HG03571 (cell line): ENCODE measurements around the gene INSR.

Experiments
- ATAC-seq: cut with Tn5 transposase; IDR thresholded peaks from one replicate; pipeline ENCODE4 v1.9.1; 2021; ENCODE audit not compliant: unreplicated experiment

The INSR gene

DNA sequence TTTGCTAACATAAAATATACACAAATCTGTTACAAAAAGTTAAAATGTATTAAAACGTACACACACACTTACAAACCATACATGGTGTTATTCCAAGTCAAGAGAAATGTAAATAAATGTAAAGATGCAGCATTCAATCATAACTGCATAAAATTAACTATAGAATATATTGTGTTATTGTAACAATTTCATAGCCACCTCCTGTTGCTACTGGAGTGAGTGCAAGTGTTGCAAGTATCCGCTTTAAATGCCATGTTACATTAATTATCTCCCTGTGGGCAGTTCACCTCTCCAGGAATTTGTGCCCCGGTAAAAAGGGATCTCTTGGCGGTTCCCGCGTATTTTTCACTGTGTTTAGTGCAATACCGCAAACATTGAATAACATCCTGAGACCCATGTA is 3.5 kb upstream of the INSR start:
- no peak for ATAC-seq

DNA sequence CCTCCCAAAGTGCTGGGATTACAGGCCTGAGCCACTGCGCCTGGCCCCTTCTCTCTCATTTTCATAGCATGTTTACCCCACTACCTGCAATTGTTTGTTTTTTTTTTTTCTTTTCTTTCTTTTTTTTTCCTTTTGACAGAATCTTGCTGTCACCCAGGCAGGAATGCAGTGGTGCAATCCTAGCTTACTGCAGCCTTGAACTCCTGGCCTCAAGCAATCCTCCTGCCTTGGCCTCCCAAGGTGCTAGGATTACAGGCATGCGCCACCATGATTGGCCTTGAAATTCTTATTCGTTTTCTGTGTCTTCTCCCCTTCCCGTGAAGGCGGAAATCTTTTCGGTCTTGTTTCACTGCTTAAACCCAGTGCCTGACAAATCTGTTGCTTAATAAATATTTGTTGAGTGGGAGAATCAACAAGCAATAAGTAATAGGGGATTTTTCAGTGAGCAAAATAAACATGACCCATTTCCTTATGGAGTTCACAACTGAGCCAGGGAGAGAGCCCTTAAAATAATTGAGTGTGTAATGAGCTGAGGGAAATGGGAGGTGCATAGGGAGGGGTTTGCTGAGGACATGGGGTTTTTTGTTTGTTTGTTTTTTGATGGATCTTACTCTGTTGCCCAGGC is 1.8 kb upstream of the INSR start:
- no peak for ATAC-seq

DNA sequence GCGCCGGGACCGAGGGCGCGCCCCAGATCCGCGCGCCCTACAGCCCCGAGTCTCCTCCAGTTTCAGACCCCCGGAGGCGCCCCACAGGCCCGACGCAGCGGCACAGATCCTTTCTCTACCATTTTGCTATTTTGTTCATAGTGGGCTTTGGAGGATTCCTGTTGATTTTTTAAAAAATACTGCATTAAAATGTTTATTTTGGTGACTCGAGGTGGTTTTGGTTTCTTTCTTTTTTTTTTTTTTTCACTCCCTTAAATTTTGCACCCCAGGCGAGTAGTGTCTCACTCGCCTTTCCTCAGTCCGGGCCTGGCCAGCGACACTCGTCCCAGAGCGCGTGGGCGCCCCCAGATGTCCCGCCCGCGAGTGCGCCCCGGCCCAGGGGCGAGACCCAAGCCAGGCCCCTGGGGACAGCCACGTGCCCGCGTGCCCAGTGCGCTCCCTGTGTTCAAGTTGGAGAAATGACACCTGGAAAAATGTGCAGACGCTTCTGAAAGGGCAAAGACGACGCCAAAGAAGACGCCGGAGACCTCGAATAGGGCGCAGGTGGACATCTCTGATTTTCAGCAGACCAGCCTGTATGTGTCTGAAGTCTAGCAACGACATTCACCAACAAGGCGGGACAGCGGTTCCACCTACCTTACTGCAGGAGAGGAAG is 471 bp upstream of the INSR start:
- ATAC-seq, result no peak

DNA sequence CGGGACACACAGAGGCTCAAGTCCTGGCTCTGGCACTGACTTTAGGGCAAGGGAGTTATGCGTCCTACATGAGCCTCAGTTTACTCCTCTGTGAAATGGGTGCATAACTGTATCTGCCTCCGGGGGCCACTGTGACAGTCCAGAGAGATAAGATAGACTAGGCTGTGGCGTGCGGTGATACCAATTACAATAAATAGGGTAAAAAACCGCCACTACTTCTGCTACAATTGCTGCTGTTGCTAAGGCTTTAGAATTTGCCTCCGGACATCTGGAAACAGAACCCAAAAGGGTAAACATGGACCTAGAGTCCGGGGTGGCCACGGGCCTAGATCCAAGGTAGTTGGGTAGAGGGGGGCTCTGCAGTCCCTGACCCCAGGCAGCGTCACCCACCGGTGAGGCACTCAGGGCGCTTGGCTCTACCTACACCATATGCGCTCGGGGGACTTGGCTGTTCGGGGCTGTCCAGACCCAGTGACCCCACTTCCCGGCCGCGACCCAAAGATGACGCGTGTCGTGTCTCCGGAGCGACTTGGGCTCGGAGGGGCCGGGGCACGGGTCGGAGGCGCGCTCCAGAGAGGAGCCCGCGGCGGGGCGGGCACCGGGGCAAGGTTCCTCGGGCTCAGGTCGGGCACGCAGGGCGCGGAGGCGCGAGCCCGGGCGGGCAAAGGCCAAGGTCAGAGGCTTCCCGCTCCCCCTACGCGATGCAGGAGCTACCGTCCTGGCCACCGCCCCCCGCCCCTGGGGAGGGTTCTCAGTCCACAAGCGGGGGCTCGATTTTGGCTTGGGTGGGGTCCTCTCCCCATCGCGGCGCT is 1.1 kb downstream of the INSR start:
- ATAC-seq, result no peak

DNA sequence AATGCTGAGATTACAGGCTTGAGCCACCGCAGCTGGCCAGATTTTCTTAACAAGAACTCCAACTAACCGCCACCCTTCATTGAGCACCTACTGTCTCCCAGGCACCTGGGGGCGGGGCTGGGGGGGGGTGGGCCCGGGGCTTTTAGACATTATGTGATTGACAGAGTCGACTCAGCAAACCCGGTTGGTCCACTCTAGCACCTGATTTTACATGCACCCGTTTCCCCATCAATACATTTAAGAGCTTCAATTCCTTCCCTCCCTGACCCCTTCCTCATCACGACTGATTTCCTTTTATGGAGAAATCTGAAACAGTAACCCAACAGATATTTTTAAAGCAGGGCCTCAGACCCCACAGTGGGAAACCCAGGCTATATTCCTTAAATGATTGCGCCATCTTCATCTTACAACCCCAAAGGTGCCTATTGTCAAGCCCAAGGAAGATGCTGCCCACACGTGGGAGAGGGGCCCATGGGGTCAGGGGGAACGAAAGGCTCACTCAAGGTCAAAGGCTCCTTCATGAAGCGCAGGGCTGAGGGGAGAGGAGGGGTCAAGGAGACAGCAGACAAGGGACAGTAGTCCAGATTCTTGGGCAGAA is 1.8 kb downstream of the INSR start:
- ATAC-seq, result no peak

DNA sequence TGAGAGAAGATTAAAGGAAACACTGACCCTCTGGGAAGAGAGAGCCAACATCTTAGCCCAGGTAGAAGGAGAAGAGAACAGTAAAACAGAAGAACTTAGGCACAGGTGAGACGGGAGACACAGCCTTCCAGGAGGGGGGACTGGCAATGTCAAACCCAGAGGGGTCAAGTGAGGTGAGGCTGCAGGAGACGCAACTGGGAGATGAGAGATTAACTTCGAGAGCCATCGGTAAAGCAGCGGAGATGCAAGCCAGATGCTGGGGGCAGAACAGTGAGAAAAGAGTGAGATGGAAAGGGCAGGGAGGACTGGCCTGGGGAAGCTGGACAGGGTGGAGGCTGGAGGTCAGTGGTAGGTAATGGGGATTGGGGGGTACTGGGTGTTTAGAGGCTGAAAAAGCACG is 5.2 kb downstream of the INSR start:
- ATAC-seq, result no peak

DNA sequence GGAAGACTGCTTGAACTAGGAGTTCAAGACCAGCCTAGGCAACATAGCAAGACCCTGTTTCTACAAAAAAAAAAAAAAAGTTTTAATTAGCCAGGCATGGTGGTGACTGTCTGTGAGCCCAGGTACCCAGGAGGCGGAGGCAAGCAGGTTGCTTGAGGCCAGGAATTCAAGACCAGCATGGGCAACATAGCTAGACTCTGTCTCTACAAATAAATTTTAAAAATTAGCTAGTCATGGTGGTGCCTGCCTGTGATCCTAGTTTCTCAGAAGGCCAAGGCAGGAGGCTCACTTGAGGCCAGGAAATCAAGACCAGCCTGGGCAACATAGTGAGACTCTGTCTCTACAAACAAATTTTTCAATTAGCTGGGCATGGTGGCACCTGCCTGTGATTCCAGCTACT is 6.1 kb downstream of the INSR start:
- no peak for ATAC-seq

DNA sequence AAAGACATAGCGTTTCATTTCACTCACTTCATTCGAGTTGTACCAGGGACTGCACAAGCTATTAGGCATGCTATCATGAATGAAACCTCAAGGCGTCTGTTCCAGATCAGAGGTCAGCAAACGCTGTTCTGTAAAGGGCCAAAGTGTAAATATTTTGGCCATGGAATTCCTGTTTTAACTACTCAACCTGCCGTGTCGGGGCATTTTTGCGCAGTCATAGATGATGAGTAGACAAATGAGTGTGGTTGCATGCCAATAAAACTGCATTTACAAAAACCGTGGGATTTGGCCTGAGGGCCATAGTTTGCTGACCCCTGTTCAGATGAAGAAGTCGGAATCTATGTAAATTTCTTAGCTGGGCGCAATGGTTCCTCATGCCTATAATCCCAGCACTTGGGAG is 6.5 kb downstream of the INSR start:
- no peak for ATAC-seq

DNA sequence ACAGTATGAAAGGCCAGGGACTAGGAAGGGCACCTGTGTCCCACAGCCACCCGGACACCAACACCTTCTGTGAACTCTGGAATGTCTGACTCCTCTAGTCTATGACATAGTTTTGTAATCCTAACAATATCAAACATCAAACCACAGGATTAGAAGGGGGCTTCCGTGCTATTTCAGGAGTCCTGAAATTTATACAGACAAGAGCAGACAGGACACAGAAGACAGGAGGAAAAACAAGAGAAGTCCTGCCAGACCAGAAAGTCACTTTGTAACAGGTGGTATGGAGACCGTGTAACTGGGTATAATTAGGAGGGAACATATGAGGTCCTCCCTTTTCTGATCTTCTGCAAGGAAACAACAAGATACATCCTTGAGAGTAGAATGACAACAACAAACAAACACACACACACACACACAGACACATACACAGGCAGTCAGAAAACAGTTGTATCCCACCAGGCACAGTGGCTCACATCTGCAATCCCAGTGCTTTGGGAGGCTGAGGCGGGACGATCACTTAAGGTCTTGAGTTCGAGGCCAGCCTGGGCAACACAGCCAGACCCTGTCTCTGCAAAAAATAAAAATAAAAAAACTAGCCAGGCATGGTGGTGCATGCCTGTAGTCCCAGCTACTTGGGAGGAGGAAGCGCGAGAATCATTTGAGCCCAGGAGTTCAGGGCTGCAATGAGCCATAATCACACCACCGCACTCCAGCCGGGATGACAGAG is 13.1 kb downstream of the INSR start:
- ATAC-seq, result no peak

DNA sequence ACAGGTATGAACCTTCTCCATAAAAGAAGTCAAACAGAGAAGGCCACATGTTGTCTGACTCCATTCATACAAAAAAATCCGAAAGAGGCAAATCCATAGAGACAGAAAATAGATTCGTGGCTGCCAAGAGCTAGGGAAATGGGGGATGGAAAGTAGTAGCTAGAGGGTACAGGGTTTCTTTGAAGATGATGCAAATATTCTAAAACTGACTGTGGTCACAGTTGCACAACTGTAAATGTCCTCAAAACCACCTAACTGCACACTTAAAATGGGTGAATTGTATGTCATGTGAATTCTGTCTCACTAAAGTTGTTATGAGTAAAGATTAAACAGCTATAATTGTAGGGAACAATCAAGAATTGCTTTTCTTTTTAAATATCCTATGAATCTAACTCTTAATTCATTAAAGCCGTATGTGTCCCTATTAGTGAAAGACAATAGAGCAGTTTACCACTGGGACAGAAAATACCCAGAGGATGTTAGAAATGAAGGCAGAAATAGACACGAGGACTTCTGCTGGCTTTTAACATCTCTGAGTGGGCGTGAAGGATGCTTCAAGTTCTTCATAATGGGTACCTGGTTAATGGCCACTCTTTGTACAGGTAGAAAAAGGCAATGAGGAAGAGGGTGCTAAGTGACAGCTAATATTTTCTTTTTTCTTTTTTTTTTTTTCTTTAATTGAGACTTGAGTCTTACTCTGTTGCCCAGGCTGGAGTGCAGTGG is 21.2 kb downstream of the INSR start:
- no peak for ATAC-seq

DNA sequence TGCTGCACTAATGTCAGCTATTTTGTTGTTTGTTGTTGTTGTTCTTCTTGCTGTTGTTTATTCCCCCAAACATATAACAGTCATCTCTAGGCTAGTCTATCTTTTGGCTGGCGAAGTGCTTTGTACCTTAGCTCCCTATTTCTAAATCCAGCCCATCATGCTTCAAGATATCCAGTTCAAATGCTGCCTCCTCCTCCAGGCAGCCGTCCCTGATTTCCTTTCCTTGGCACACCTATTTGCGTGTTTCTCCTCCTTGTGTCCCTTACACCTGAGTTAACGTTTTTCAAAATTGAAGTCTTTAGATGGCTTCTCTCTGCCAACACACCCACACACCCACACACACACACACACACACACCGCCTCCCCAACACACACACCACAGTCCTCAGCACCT is 25.5 kb downstream of the INSR start:
- ATAC-seq, result no peak

DNA sequence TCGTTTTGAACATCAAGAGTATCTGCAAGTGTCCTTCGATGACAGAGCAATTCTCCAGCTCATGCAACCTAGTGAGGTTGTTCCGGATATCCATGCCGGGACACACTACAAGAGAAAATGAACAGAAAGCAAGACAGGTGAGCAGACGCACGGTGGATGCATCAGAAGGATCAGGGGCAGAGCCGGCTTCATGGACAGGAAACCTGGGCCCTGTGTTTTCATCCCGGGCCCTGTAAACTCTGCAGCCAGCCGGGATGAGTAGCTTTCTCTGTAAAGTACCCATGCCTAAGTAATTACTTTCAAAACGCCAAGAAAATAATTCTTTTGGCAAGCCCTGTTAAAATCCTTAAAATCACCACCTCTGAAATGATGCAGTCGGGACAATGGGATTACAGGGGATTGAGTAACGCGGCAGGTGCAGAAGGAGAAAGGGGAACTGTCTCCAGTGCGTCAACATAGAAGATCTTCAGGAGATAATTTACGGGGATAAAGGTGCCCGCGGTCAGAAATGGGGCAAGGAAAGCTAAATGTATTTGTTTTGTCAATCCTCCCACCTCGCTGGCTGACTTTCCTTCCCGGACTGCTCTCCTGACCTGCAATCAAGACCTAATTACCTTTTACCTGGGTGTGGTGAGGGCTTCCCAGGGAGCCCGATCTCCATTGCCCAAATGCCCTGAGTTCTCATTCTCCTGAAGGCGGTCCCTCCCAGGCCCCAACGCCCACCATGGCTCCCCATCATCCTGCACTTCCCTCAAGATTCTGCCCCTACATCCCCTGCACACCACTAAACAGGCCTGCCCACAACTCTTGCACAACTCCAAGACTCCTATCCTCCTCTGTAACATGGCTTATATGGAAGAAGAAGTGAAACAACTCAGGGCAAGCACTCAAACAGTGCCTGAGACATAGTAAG is 26.2 kb downstream of the INSR start:
- no peak for ATAC-seq

DNA sequence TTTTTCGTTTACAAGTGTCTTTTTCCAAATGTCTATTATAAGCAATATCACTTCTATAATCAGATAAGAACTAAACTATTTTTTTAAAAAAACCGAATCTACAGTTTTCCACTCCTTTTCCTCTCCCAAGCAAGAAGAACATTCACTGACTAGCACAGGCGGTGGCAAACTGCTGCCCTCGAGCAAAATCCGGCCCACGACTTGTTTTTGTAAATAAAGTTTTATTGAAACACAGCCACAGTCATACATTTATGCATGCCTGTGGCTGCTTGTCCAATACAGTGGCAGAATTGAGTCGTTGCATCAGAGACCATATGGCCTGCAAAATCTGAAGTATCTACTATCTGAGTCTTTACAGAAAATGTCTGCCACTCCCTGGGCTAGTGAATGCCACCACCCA is 27.4 kb downstream of the INSR start:
- no peak for ATAC-seq

DNA sequence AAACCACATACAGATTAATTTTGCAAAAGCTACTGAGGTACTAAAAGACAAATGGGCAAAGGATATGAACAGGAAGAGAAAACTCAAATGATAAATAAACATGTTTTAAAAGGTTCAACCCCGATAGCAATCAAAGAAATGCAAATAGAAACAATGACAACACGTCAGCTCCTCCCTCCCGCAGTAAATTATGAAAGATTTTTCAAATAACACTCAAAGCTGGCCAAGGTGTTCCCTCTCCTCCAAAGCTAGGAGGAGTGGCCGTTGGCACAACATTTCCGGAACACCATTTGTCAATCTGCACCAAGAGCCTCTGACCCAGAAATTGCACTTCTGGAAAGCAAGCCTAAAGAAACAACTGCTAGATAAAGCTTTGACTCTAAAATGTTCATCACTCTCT is 28.3 kb downstream of the INSR start:
- ATAC-seq, result no peak

DNA sequence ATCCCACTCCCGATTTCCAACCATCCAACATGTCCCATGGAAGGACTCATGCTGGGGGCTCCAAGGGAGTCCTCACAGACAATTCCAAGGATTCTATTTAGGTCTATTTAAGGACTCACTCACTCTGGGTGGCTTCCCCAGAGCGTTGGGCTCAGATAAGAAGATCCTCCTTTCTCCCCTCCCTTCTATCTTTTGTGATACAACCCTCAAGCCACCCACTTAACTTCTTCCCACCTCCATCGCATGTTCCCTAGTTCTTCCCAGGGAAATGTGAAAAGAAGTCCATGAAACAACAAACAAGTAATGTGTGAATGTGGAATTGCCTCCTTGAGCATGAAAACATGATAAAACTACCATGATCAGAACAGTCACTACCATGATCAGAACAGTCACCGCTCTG is 29.4 kb downstream of the INSR start:
- no peak for ATAC-seq

DNA sequence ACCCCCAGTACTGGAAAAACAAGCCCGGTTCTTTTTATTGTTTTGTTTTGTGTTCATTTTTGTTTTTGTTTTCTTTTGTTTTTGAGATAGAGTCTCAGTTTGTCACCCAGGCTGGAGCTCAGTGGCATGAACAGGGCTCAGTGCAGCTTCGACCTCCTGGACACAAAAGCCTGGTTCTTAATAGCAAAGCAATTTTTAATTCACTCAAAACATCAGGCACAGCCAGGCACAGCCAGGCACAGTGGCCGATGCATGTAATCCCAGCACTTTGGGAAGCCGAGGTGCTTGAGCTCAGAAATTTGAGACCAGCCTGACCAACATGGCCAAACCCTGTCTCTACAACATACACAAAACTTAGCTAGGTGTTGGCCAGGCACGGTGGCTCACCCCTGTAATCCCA is 30.7 kb downstream of the INSR start:
- ATAC-seq, result no peak

DNA sequence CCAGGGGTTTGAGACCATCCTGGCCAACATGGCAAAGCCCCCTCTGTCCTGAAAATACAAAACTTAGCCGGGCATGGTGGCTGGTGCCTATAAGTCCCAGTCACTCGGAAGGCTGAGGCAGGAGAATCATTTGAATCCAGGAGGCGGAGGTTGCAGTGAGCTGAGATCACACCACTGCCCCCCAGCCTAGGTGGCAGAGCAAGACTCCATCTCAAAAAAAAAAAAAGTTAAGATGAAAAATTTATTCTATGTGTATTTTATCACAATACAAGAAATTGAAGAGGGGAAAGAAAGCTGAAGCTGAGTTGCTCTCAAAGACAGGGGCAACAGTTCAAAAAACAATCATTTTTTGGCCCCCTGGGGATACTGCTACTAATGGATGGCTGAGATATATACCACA is 31.1 kb downstream of the INSR start:
- ATAC-seq, result no peak

DNA sequence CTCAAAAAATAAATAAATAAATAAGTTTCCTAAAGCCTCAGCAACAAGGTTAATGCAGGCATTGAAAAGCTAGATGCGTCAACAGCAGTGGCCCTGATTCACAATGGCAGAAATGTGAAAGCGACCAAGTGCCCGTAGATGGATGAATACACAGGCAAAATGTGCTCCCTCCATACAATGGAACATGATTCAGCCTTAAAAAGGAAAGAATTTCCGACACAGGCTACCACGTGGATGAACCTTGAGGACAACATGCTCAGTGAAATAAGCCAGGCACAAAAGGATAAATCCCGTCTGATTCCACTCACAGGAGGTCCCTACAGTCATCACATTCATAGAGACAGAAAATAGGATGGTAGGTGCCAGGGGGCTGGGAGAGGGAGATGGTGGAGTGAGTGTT is 31.7 kb downstream of the INSR start:
- no peak for ATAC-seq

DNA sequence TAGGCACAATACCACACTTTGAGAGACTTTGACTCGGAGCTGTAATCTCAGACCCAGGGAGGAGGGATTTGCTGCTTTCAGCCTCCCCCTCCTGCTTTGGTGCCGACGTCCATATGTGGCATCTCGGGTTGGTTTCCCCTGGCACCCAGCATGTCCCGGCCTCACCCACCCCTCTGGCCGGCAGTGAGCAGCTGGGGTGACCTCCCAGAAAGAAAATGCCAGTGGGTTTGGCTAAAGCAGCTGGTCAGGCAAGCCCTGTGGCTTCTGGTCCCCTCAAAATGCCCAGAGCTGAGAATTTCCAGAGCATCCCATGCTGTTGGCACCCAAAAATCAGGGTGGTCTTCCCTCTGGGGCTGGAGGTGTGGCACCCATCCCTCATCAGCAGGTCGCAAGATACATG is 34.1 kb downstream of the INSR start:
- ATAC-seq, result no peak
